H1 (cell line): ENCODE results near the gene HERC3. TPM values are rescaled to one million over a fixed set of nuclear protein-coding genes. Genes with fewer than 3 reads are reported as not detected.

Source experiments
- CTCF ChIA-PET: fragments of 300-600 bp; sonication (Branson Sonifier 250); formaldehyde crosslinking; loops from one replicate; lab custom pipeline; 2021; ENCODE audit not compliant: partially characterized antibody; lab: Charles Lee
- POLR2A ChIA-PET: fragments of 300-600 bp; sonication (Branson Sonifier 250); formaldehyde crosslinking; loops from one replicate; lab custom pipeline; 2021; ENCODE audit warnings: inconsistent platforms; ENCODE audit not compliant: partially characterized antibody; lab: Charles Lee
- DNase-seq, 2 experiments: peaks; one replicate each; pipeline versions ENCODE4 v3.0.0 to v3.0.0-alpha.2; 2010 to 2022; ENCODE audit warnings: low spot score in 2 of 2, low read depth in 1 of 2, mixed read lengths in 1 of 2
- FAIRE-seq: peaks from 2 replicates; lab custom pipeline; 2011; peaks lifted over from hg19 to GRCh38; lab: Jason Lieb, UNC
- H2AFZ ChIP-seq: 2 replicates; pipeline ENCODE4 v1.8.1; 2012; ENCODE audit warnings: low read length, inconsistent platforms
- H2AK5ac ChIP-seq: 2 replicates; pipeline ENCODE4 v1.6.1; 2013; ENCODE audit warnings: low read depth, low read length
- H2BK120ac ChIP-seq: replicated peaks from 2 replicates; pipeline ENCODE3; 2013; ENCODE audit warnings: low read depth, low read length, inconsistent platforms
- H2BK12ac ChIP-seq: 2 replicates; pipeline ENCODE4 v1.6.1; 2013; ENCODE audit warnings: low read depth, low read length
- H2BK15ac ChIP-seq: 2 replicates; pipeline ENCODE4 v1.6.1; 2013; ENCODE audit warnings: low read length
- H2BK20ac ChIP-seq: 2 replicates; pipeline ENCODE4 v1.6.1; 2013; ENCODE audit warnings: low read length
- H2BK5ac ChIP-seq: 2 replicates; pipeline ENCODE4 v1.6.1; 2013; ENCODE audit warnings: low read depth, low read length
- H3K14ac ChIP-seq: 2 replicates; pipeline ENCODE4 v1.6.1; 2013; ENCODE audit warnings: inconsistent platforms; ENCODE audit not compliant: insufficient read length
- H3K18ac ChIP-seq: 2 replicates; pipeline ENCODE4 v1.6.1; 2013; ENCODE audit warnings: low read length; ENCODE audit errors: extremely low read depth
- H3K23ac ChIP-seq: 2 replicates; pipeline ENCODE4 v1.6.1; 2013; ENCODE audit warnings: inconsistent platforms; ENCODE audit not compliant: insufficient read length
- H3K23me2 ChIP-seq: 2 replicates; pipeline ENCODE4 v1.6.1; 2013; ENCODE audit warnings: low read depth, low read length
- H3K27ac ChIP-seq: 2 replicates; pipeline ENCODE4 v1.6.1; 2011; ENCODE audit warnings: low read depth, low read length, inconsistent platforms
- H3K27me3 ChIP-seq, 4 experiments: replicated peaks in 1 of 4; 1 replicate in 1 of 4; 2 replicates in 3 of 4; pipeline versions ENCODE4 v1.6.1 to v1.8.1; 2011 to 2013; ENCODE audit warnings: low read length in 3 of 4, mild to moderate bottlenecking in 3 of 4, inconsistent platforms in 2 of 4, mixed read lengths in 2 of 4, moderate library complexity in 1 of 4; ENCODE audit not compliant: control insufficient read depth in 3 of 4, insufficient read depth in 3 of 4; ENCODE audit errors: extremely low read depth in 1 of 4
- H3K36me3 ChIP-seq, 4 experiments: 2 replicates each; pipeline versions ENCODE4 v1.6.1 to v1.8.1; 2011 to 2013; ENCODE audit warnings: mild to moderate bottlenecking in 4 of 4, low read length in 3 of 4, moderate library complexity in 2 of 4, control low read depth in 1 of 4, inconsistent platforms in 1 of 4; ENCODE audit not compliant: insufficient read depth in 4 of 4, control insufficient read depth in 2 of 4
- H3K4ac ChIP-seq: replicated peaks from 2 replicates; pipeline ENCODE3; 2013; ENCODE audit warnings: low read length, low read depth, mixed read lengths, inconsistent platforms; ENCODE audit not compliant: insufficient read length
- H3K4me1 ChIP-seq, 4 experiments: replicated peaks in 1 of 4; 1 replicate in 1 of 4; 2 replicates in 3 of 4; pipeline versions ENCODE4 v1.6.1 to v1.8.1; 2011 to 2013; ENCODE audit warnings: low read length in 3 of 4, inconsistent platforms in 2 of 4, mixed read lengths in 1 of 4; ENCODE audit not compliant: insufficient read depth in 4 of 4, control insufficient read depth in 3 of 4
- H3K4me2 ChIP-seq, 2 experiments: 2 replicates each; pipeline versions ENCODE4 v1.6.1 to v1.8.1; 2011 to 2013; ENCODE audit warnings: low read depth in 2 of 2, low read length in 2 of 2, control low read depth in 1 of 2, inconsistent platforms in 1 of 2, mild to moderate bottlenecking in 1 of 2; ENCODE audit not compliant: insufficient read depth in 1 of 2
- H3K4me3 ChIP-seq, 4 experiments: fragments of 200-600, 300-600 bp in 1 of 4; sonication (generic), shearing (Covaris generic), sonication (Bioruptor Twin) in 1 of 4; 2 replicates each; pipeline versions ENCODE4 v1.5.1 to v1.8.1; 2011 to 2016; ENCODE audit warnings: low read length in 4 of 4, low read depth in 3 of 4, control low read depth in 2 of 4, inconsistent platforms in 2 of 4, mild to moderate bottlenecking in 2 of 4, mixed read lengths in 1 of 4, moderate library complexity in 1 of 4; ENCODE audit not compliant: insufficient read depth in 2 of 4; ENCODE audit errors: extremely low read depth in 1 of 4
- H3K56ac ChIP-seq: replicated peaks from 2 replicates; pipeline ENCODE3; 2013; ENCODE audit warnings: low read depth, mild to moderate bottlenecking, mixed read lengths, low read length, inconsistent platforms; ENCODE audit not compliant: insufficient read length
- H3K79me1 ChIP-seq: 2 replicates; pipeline ENCODE4 v1.6.1; 2013; ENCODE audit warnings: low read depth, low read length, control low read depth
- H3K79me2 ChIP-seq, 2 experiments: 2 replicates each; pipeline versions ENCODE4 v1.6.1 to v1.8.1; 2012 to 2013; ENCODE audit warnings: low read length in 2 of 2, mild to moderate bottlenecking in 2 of 2, inconsistent platforms in 1 of 2; ENCODE audit not compliant: insufficient read depth in 2 of 2, control insufficient read depth in 1 of 2
- H3K9ac ChIP-seq, 4 experiments: replicated peaks in 1 of 4; 1 replicate in 1 of 4; 2 replicates in 3 of 4; pipeline versions ENCODE4 v1.6.1 to v1.8.1; 2011 to 2013; ENCODE audit warnings: low read depth in 3 of 4, low read length in 3 of 4, control low read depth in 2 of 4, mild to moderate bottlenecking in 2 of 4, moderate library complexity in 2 of 4, inconsistent platforms in 1 of 4; ENCODE audit errors: extremely low read depth in 1 of 4
- H3K9me3 ChIP-seq, 2 experiments: 2 replicates each; pipeline versions ENCODE4 v1.6.1 to v1.8.1; 2012 to 2013; ENCODE audit warnings: mild to moderate bottlenecking in 2 of 2, moderate library complexity in 2 of 2, control low read depth in 1 of 2, inconsistent platforms in 1 of 2, low read depth in 1 of 2, low read length in 1 of 2, mixed read lengths in 1 of 2; ENCODE audit not compliant: insufficient read depth in 2 of 2
- H4K20me1 ChIP-seq, 2 experiments: replicated peaks in 1 of 2; 2 replicates each; pipeline versions ENCODE3 to v1.8.1; 2011 to 2013; ENCODE audit warnings: inconsistent platforms in 2 of 2, low read length in 2 of 2, mild to moderate bottlenecking in 1 of 2; ENCODE audit not compliant: insufficient read depth in 2 of 2, control insufficient read depth in 1 of 2
- H4K5ac ChIP-seq: 2 replicates; pipeline ENCODE4 v1.6.1; 2013; ENCODE audit warnings: low read length, low read depth, mixed read lengths, inconsistent platforms; ENCODE audit not compliant: insufficient read length
- H4K8ac ChIP-seq: 2 replicates; pipeline ENCODE4 v1.8.0; 2013; ENCODE audit warnings: mild to moderate bottlenecking, moderate library complexity, low read length, inconsistent platforms; ENCODE audit not compliant: insufficient read depth; ENCODE audit errors: extremely low read depth
- H4K91ac ChIP-seq: replicated peaks from 2 replicates; pipeline ENCODE3; 2013; ENCODE audit warnings: low read length, mixed read lengths, inconsistent platforms; ENCODE audit not compliant: insufficient read length
- CEBPB ChIP-seq: IDR thresholded peaks from 2 replicates; pipeline ENCODE4 v1.6.1; 2012; ENCODE audit warnings: low read depth, low read length
- EZH2 ChIP-seq: fragments of 200-600 bp; sonication (generic); IDR thresholded peaks from 2 replicates; pipeline ENCODE4 v1.7.1; 2012; ENCODE audit warnings: low read depth, mild to moderate bottlenecking, moderate library complexity, low read length, inconsistent platforms; ENCODE audit not compliant: severe bottlenecking
- FOSL1 ChIP-seq: IDR thresholded peaks from 2 replicates; pipeline ENCODE4 v1.6.1; 2011; ENCODE audit warnings: mild to moderate bottlenecking, low read depth, low read length, moderate library complexity; ENCODE audit not compliant: insufficient read depth
- HDAC6 ChIP-seq: IDR thresholded peaks from one replicate; pipeline ENCODE4 v1.7.1; 2012; ENCODE audit warnings: low read depth, mild to moderate bottlenecking, inconsistent platforms, low read length, moderate library complexity
- NANOG ChIP-seq: IDR thresholded peaks from 2 replicates; pipeline ENCODE4 v1.6.1; 2011; ENCODE audit warnings: low read length, low read depth, mild to moderate bottlenecking, inconsistent platforms; ENCODE audit not compliant: insufficient read depth, poor library complexity, severe bottlenecking
- NRF1 ChIP-seq: IDR thresholded peaks from 2 replicates; pipeline ENCODE4 v1.6.1; 2011; ENCODE audit warnings: mild to moderate bottlenecking, low read depth, low read length, improper control_type of control experiment
- POU5F1 ChIP-seq: IDR thresholded peaks from 2 replicates; pipeline ENCODE4 v1.6.1; 2011; ENCODE audit warnings: low read depth, mild to moderate bottlenecking, low read length, moderate library complexity
- RAD21 ChIP-seq, 2 experiments: IDR thresholded peaks in 1 of 2; conservative IDR thresholded peaks in 1 of 2; 2 replicates each; pipeline ENCODE4 v1.6.1; 2011; ENCODE audit warnings: low read depth in 2 of 2, low read length in 2 of 2, improper control_type of control experiment in 1 of 2, inconsistent platforms in 1 of 2, mild to moderate bottlenecking in 1 of 2, moderate library complexity in 1 of 2
- RXRA ChIP-seq: IDR thresholded peaks from 2 replicates; pipeline ENCODE4 v1.6.1; 2011; ENCODE audit warnings: low read depth, mild to moderate bottlenecking, low read length, moderate library complexity; ENCODE audit not compliant: insufficient read depth
- SIRT6 ChIP-seq: IDR thresholded peaks from one replicate; pipeline ENCODE4 v1.7.1; 2012; ENCODE audit warnings: low read length, inconsistent platforms
- WGBS, 2 experiments: shearing (Covaris generic) in 1 of 2; methylation state at CpG; one replicate each; pipeline versions ENCODE4 v1.1.6 to v1.1.7; 2013 to 2015; ENCODE audit warnings: low lambda C conversion rate in 2 of 2, mixed read lengths in 2 of 2, inconsistent platforms in 1 of 2, low coverage in 1 of 2, missing lambda C conversion rate in 1 of 2; ENCODE audit not compliant: insufficient replicate concordance in 2 of 2, insufficient coverage in 1 of 2, insufficient read length in 1 of 2; ENCODE audit errors: extremely low coverage in 1 of 2, missing lambda C conversion rate in 1 of 2; 5-methylcytosine and 5-hydroxymethylcytosine counted together
- polyA plus RNA-seq, 7 experiments: library from polyadenylated mRNA; depleted of rRNA in 3 of 7; stranded (reverse) in 5 of 7; unstranded in 2 of 7; fragments of >200 nt in 5 of 7; fragments of 200-250 nt in 2 of 7; gene quantifications; 1 replicate in 5 of 7; 2 replicates in 1 of 7; 4 replicates in 1 of 7; pipeline versions ENCODE4 v1.2.1 to v1.2.3, GENCODE V29; 2011 to 2013; ENCODE audit warnings: missing spikeins in 2 of 7, mixed read lengths in 2 of 7
- total RNA-seq: library from RNA; stranded (reverse); fragmentation: NEBNext Ultra II Directional; extraction: Animal tissue kit (Norgen Biotek cat#: 25700); gene quantifications from 2 replicates; pipeline ENCODE4 v1.2.1, GENCODE V29; 2021

The HERC3 gene
- total and polyA plus RNA-seq, 2 of the 8 experiments (the other 6 are each of a cell fraction or from before 2014, with no cell fraction given): 1.4 to 5.7 TPM

DNA sequence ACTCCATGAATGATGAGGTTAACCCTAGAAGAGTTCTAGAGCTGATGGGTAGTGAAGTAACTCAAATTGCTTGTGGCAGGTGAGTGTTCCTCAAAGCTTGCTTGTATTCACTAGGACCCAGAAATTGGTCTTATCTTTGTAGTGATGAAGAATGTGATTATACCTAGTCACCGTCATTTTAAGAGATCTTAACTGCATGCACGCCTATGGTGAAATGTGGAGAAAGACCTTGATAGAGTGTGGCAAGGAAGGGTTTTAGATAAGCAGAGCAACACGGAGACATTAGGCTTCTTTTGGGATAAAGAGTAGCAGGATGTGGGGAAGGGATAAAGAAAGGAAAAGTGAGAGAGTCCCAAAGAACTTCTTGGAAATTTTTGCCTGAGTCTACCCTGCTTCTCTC, 62.9 kb downstream of the HERC3 start:
- Histone ChIP-seq H3K56ac (no peak overlapping the region), H3K79me2 (no peaks in the 10 kb centered on the region), H2AFZ (no peak overlapping the region), H3K4me2 (no peak overlapping the region), H2BK20ac (no peak overlapping the region), H3K27me3 (no peaks in the 10 kb centered on the region), H3K23ac (no peak overlapping the region), H3K9ac (no peak overlapping the region), H2BK120ac (no peak overlapping the region), H2AK5ac (no peak overlapping the region), H2BK12ac (no peak overlapping the region), H2BK15ac (no peak overlapping the region), H4K8ac (no peak overlapping the region), H3K36me3 (no peaks in the 10 kb centered on the region), H4K5ac (no peak overlapping the region), H3K79me1 (no peaks in the 10 kb centered on the region), H3K27ac (no peak overlapping the region), H3K23me2 (no peaks in the 10 kb centered on the region), H3K4ac (no peak overlapping the region), H3K9me3 (no peaks in the 10 kb centered on the region), H3K4me1 (no peaks in the 10 kb centered on the region; a peak in 3 of 7 replicates), H4K20me1 (no peaks in the 10 kb centered on the region), H3K14ac (no peak overlapping the region), H3K4me3 (no peak overlapping the region), H3K18ac (no peak overlapping the region), H4K91ac (no peak overlapping the region), H2BK5ac (no peak overlapping the region)
- TF ChIP-seq RXRA: no peak
- TF ChIP-seq NANOG: no peak
- TF ChIP-seq HDAC6: no peak
- no peak for TF ChIP-seq SIRT6
- TF ChIP-seq EZH2: no peak
- no peak for TF ChIP-seq FOSL1
- no peak for TF ChIP-seq RAD21 (IDR thresholded peaks at IDR 0.05 in 1 of 2, conservative IDR thresholded peaks at IDR 0.05 in 1 of 2; ENCODE audit: low read depth in 2 of 2, low read length in 2 of 2)
- TF ChIP-seq POU5F1: no peak
- no peak for TF ChIP-seq CEBPB
- no peak for TF ChIP-seq NRF1
- POLR2A ChIA-PET: no interaction called here
- no peak for DNase-seq
- FAIRE-seq: no peak
- 94% methylated on average over 3 of the region's 3 CpGs; no CpG with 5 or more reads in 1 of the 2 experiments for WGBS, 2 experiments
- CTCF ChIA-PET: interaction anchor here (0.9 to 2.6 kb wide), 3 partner anchors 8 to 130 kb away, joined by 3 to 7 read pairs (median 3); no protein-coding TSS in a partner anchor
